NCI-H69 (cell line): ENCODE data around the gene PLCB1.

Experiments used
- DNase-seq: peaks from one replicate; lab custom pipeline; 2025; lab: John Stamatoyannopoulos, UW

The PLCB1 gene

GRCh38 chr20:8783734-8784133, 651.7 kb downstream of the PLCB1 start:
- DNase-seq: peak; percentile 29

- DNase-seq: no peak
Observed at GRCh38 chr20:8786383-8786782, 654.3 kb downstream of the PLCB1 start.

GRCh38 chr20:8787090-8787489, 655.0 kb downstream of the PLCB1 start:
- no peak for DNase-seq

GRCh38 chr20:8788275-8788674, 656.2 kb downstream of the PLCB1 start:
- DNase-seq: no peak

GRCh38 chr20:8788831-8789230, 656.8 kb downstream of the PLCB1 start:
- DNase-seq: peak; percentile 9

DNA sequence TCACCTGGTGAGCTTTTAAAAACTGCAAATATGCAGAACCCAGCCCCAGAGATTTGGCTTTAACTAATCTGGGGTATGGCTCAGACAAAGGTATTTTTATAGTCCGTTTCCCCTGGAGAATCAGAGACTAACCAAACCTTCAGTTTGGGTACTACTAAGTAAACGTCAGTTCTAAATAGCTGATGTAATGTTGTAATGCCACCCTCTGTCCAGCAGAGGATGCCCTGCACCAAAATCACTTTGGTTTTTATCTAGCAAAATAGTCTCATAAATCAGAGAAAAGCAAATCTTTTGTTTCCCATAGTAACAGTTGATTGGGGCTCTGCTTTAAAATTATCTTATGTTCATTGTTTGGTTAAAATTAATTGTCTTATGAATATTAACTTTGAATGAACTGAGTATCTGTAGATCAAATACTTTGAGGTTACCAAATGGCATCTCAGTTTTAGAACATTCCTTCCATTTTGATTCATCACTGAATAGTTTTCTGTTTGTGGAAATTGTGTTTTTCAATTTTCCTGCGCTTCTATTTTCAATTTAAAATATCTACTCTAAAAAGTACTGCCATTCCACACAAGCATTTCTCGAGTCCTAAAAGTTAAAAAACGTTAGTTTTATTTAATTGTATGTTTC, 658.5 kb downstream of the PLCB1 start:
- DNase-seq: peak; percentile 76

GRCh38 chr20:8795404-8795803, 663.3 kb downstream of the PLCB1 start:
- DNase-seq: no peak

GRCh38 chr20:8796088-8796660, 664.1 kb downstream of the PLCB1 start:
- DNase-seq: no peak

DNA sequence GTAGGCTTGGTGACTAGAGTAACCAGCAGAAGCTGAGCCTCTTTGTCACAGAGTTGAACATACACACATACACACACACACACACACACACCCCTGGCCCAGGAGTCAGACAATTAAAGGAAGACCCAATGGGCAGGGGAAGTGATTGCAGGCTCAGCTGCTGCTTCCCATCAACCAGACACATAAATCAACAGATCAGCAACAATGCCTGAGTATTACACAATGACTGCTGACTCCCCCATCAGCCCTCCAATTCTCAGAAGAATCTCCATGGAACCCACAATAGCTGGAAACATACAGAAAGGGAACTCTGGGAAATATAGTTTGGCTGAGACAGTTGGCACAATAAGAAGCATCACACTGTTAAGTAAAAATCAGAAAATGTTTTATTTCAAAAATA, 666.4 kb downstream of the PLCB1 start:
- peak; percentile 33 for DNase-seq

GRCh38 chr20:8800089-8800488, 668.0 kb downstream of the PLCB1 start:
- no peak for DNase-seq

GRCh38 chr20:8801686-8802085, 669.6 kb downstream of the PLCB1 start:
- no peak for DNase-seq

DNA sequence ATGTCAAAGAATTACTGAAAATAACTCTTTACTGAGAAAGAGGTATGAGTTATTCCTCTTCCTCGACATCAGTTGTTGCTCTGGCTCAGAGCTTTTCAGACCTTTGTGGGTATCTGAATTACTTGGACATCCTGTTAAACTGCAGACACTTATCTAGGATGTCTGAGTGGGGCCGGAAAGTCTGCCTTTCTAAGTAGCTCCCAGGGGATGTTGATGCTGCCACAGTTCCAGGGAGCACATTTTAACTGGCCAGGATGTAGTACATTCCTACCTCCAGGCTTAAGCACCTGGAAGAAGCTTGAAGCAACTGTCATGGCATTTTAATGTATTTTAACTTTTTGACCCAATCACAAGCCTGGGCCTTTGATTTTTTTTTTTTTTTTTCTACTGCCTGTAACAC, 671.0 kb downstream of the PLCB1 start:
- peak; percentile 74 for DNase-seq

DNA sequence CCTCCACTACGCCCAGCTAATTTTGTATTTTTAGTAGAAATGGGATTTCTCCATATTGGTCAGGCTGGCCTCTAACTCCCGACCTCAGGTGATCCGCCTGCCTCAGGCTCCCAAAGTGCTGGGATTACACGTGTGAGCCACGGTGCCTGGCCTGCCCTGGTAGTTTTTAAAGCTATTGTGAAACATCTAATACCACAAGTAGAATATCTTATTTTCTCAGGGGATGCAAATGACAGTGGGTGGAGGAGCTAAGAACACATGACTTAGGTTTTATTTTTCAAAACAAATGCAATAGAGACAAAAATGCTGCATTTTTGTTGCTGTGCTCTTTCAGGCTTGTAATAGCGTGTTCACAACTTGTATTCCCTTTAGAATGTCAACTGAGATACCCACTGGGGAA, 671.9 kb downstream of the PLCB1 start:
- no peak for DNase-seq

- no peak for DNase-seq
Observed at GRCh38 chr20:8805737-8806442, 673.8 kb downstream of the PLCB1 start.

DNA sequence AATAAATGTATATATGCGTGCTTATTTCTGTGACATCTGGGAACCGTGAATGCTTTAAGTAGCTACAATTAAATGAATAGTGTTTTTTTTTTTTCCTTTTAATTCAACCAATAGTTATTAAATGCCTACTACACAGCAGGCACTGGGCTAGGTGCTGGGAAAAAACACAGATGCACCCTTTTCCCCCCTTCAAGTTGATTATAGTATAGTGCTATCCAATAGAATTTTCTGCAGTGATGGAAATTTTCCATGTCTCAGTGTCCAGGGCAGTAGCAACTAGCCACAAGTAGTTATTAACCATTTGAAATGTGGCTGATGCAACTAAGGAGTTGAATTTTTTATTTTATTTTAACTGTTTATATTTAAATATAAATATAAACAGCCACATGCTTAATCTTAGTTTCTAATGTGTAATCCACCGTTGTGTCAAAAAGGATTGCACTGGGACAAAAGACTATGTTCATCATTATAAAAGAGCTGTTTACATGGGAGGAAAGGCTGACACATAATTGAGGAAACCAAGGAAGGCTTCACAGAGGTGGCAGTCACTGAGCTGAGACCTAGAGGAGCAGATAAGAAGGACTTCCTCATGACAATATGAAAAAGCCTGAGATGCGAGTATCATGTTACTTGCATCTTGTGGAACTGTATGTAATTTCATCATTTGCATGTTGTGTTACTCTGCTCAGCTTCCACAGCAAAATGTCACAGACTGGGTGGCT, 675.6 kb downstream of the PLCB1 start:
- peak; percentile 38 for DNase-seq

DNA sequence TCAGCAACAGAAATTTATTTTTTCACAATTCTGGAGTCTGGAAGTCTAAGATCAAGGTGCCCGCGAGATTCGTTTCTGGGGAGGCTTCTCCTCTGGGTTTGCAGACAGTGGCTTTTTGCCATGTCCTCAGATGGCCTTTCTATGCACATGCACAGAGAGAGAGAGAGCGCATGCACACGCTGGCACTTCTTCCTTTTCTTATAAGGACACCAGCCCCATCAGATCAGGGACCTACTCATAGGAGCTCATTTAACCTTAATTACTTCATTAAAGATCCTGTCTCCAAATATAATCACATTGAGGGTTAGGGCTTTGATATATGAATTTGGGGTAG, 676.1 kb downstream of the PLCB1 start:
- peak; percentile 40 for DNase-seq

DNA sequence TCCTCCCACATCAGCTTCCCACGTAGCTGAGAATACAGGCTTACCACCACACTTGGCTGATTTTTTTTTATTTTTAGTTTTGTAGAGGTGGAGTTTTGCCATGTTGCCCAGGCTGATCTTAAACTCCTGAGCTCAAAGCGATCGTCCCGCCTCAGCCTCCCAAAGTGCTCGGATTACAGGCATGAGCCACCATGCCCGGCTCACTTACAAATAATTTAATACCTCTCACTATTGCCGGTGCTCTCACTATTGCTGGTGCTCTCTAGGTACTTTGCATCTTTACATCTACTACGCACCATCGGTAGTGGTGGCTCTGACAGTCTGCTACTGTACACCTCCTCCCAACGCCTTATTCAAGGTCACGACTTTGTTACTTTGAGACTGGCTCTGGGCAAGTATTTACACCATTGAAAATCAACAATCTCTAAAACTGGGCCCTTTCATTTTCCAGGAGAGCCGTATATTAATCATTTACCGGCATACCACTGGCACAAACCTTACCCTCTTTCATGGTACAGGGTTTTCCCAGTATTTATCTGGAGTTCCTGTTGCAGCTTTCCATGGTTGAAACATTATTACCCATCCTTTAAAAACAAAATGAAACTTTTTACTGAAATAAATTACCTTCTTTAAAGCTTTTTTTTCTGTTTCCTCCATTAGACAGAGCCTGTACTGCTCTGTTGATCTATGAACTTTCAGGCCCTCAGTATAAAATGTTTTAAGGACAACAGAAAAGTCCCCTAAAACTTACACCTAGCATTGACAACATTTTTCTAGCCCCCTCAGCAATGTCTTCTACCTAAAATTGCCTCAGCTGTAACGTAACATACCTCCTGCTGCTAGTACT, 677.3 kb downstream of the PLCB1 start:
- no peak for DNase-seq

DNA sequence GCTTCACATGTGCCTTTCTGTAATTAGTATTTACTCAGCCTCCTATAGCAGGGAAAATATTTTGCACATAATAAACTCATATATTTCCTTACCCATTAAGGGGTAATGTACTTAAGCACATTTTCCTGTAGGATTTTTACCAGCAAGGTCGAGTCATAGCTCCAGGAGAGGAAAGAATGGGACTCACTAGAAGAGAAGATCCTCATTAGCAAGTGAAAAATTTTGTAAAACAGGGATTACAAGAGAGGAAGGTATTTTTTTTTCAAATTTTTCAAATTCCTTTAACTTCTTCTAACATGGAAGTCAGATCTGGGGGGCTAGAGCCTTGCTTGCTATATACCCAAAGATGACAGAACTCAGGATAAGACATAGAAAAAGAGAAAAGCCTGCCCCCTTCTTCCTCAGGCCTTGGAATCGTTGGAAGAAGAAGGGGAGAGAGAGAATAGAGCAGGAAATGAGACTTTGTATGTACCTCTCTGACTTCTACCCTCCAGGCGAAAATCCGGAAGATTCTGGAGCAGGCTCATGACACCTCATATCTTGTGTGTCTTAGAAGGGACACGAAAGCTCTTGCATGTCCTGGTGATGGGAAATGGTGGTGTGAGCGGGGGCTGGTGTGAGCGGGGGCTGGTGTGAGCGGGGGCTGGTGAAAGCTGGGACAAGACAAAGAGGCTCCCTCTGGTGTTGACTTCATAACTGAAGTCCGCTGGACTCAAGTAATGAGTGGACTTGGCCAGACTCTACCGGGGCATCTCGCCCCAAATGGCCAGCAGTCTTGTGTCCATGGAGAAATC, 679.9 kb downstream of the PLCB1 start:
- DNase-seq: no peak

- peak; percentile 98 for DNase-seq
Observed at GRCh38 chr20:8812817-8813216, 680.8 kb downstream of the PLCB1 start.

GRCh38 chr20:8815208-8815607, 683.1 kb downstream of the PLCB1 start:
- DNase-seq: peak; percentile 86

GRCh38 chr20:8829256-8829655, 697.2 kb downstream of the PLCB1 start:
- DNase-seq: no peak
